IMR-90 (cell line): ENCODE measurements around the gene DCAF6. TPM values are rescaled to one million over a fixed set of nuclear protein-coding genes. Genes with fewer than 3 reads are reported as not detected.

Experiments
- ATAC-seq: fragments of 200-7000 bp; cut with Tn5 transposase; 2 replicates; pipeline ENCODE4 v1.9.1; 2020; ENCODE audit warnings: low read depth, mild to moderate bottlenecking, moderate library complexity
- BruUV-seq: library from RNA; stranded (reverse); fragments of 400-500 nt; replicated peaks from 2 replicates; lab custom pipeline; 2021; lab: Mats Ljungman, UMichigan
- CTCF ChIA-PET: fragments of 300-600 bp; formaldehyde crosslinking; extraction: SDS; loops from one replicate; lab custom pipeline; 2021; ENCODE audit warnings: antibody characterized with exemption; lab: Yijun Ruan, JAX
- POLR2A ChIA-PET: fragments of 300-600 bp; sonication (Branson Sonifier 250); formaldehyde crosslinking; loops from one replicate; lab custom pipeline; 2022; ENCODE audit warnings: antibody characterized with exemption; ENCODE audit not compliant: unreplicated experiment; lab: Charles Lee
- DNase-seq: peaks from one replicate; pipeline ENCODE4 v3.0.0; 2013
- H2AFZ ChIP-seq: replicated peaks from 2 replicates; pipeline ENCODE3; 2013; ENCODE audit warnings: low read length, mild to moderate bottlenecking; ENCODE audit not compliant: poor library complexity
- H2AK5ac ChIP-seq: 2 replicates; pipeline ENCODE4 v1.6.1; 2013; ENCODE audit warnings: low read depth, low read length, inconsistent platforms
- H2AK9ac ChIP-seq: replicated peaks from 2 replicates; pipeline ENCODE3; 2013; ENCODE audit warnings: mild to moderate bottlenecking, low read depth, low read length, moderate library complexity; ENCODE audit not compliant: poor library complexity
- H2BK120ac ChIP-seq: 2 replicates; pipeline ENCODE4 v1.6.1; 2013; ENCODE audit warnings: low read depth, low read length, inconsistent platforms
- H2BK15ac ChIP-seq: 3 replicates; pipeline ENCODE4 v1.6.1; 2013; ENCODE audit warnings: low read depth, low read length, inconsistent platforms
- H2BK20ac ChIP-seq: 2 replicates; pipeline ENCODE4 v1.6.1; 2013; ENCODE audit warnings: low read depth, mild to moderate bottlenecking, inconsistent platforms, low read length, moderate library complexity
- H2BK5ac ChIP-seq: 2 replicates; pipeline ENCODE4 v1.6.1; 2013; ENCODE audit warnings: mild to moderate bottlenecking, low read depth, low read length, inconsistent platforms; ENCODE audit not compliant: poor library complexity, severe bottlenecking
- H3K14ac ChIP-seq: replicated peaks from 2 replicates; pipeline ENCODE4 v1.6.1; 2013; ENCODE audit warnings: low read depth, low read length, inconsistent platforms
- H3K18ac ChIP-seq: 2 replicates; pipeline ENCODE4 v1.6.1; 2013; ENCODE audit warnings: low read depth, low read length, control low read depth
- H3K23ac ChIP-seq: 2 replicates; pipeline ENCODE4 v1.6.1; 2013; ENCODE audit warnings: low read depth, low read length, inconsistent platforms
- H3K27ac ChIP-seq: 2 replicates; pipeline ENCODE4 v1.5.1; 2013; ENCODE audit warnings: mild to moderate bottlenecking, control low read depth, low read length; ENCODE audit not compliant: insufficient read depth
- H3K27me3 ChIP-seq: 2 replicates; pipeline ENCODE4 v1.6.1; 2013; ENCODE audit warnings: low read length; ENCODE audit not compliant: control insufficient read depth, insufficient read depth
- H3K36me3 ChIP-seq: 2 replicates; pipeline ENCODE4 v1.6.1; 2013; ENCODE audit warnings: low read length, mixed read lengths; ENCODE audit not compliant: control insufficient read depth, insufficient read depth
- H3K4ac ChIP-seq: 2 replicates; pipeline ENCODE4 v1.6.1; 2013; ENCODE audit warnings: low read depth, low read length, inconsistent platforms
- H3K4me1 ChIP-seq: 2 replicates; pipeline ENCODE4 v1.6.1; 2013; ENCODE audit warnings: low read length, mixed read lengths; ENCODE audit not compliant: control insufficient read depth, insufficient read depth
- H3K4me2 ChIP-seq: 2 replicates; pipeline ENCODE4 v1.6.1; 2013; ENCODE audit warnings: low read depth, mild to moderate bottlenecking, control low read depth, low read length, moderate library complexity
- H3K4me3 ChIP-seq: 2 replicates; pipeline ENCODE4 v1.5.1; 2013; ENCODE audit warnings: low read depth, mild to moderate bottlenecking, control low read depth, low read length, moderate library complexity; ENCODE audit not compliant: insufficient read depth
- H3K56ac ChIP-seq: 2 replicates; pipeline ENCODE4 v1.6.1; 2013; ENCODE audit warnings: low read length, inconsistent platforms; ENCODE audit not compliant: insufficient read depth; ENCODE audit errors: extremely low read depth
- H3K79me1 ChIP-seq, 2 experiments: 2 replicates each; pipeline ENCODE4 v1.6.1; 2013; ENCODE audit warnings: low read length in 2 of 2, inconsistent platforms in 1 of 2, low read depth in 1 of 2
- H3K9ac ChIP-seq: 2 replicates; pipeline ENCODE4 v1.6.1; 2013; ENCODE audit warnings: low read depth, low read length, control low read depth
- H3K9me1 ChIP-seq: 2 replicates; pipeline ENCODE4 v1.6.1; 2013; ENCODE audit warnings: low read length, inconsistent platforms; ENCODE audit not compliant: insufficient read depth
- H3K9me3 ChIP-seq: 2 replicates; pipeline ENCODE4 v1.6.1; 2013; ENCODE audit warnings: low read length; ENCODE audit not compliant: control insufficient read depth, insufficient read depth
- H4K20me1 ChIP-seq: 2 replicates; pipeline ENCODE4 v1.6.1; 2013; ENCODE audit warnings: low read length, inconsistent platforms; ENCODE audit not compliant: insufficient read depth
- H4K5ac ChIP-seq: 2 replicates; pipeline ENCODE4 v1.6.1; 2013; ENCODE audit warnings: mild to moderate bottlenecking, low read depth, low read length, control low read depth
- H4K8ac ChIP-seq, 2 experiments: 2 replicates each; pipeline ENCODE4 v1.6.1; 2013; ENCODE audit warnings: low read depth in 2 of 2, low read length in 2 of 2, control low read depth in 1 of 2, inconsistent platforms in 1 of 2
- H4K91ac ChIP-seq: 2 replicates; pipeline ENCODE4 v1.6.1; 2013; ENCODE audit warnings: low read depth, low read length, inconsistent platforms; ENCODE audit not compliant: insufficient read depth
- BHLHE40 ChIP-seq: fragments of 150-350 bp; IDR thresholded peaks from 2 replicates; pipeline ENCODE4 v1.6.1; 2016; ENCODE audit warnings: mild to moderate bottlenecking, low read depth, low read length
- CEBPB ChIP-seq: IDR thresholded peaks from 2 replicates; pipeline ENCODE4 v1.6.1; 2012; ENCODE audit warnings: low read depth, low read length, improper control_type of control experiment
- CHD1 ChIP-seq: IDR thresholded peaks from 2 replicates; pipeline ENCODE4 v1.6.1; 2012; ENCODE audit warnings: low read depth, low read length, improper control_type of control experiment
- CTCF ChIP-seq: conservative IDR thresholded peaks from 2 replicates; pipeline ENCODE4 v1.5.1; 2012; ENCODE audit warnings: mild to moderate bottlenecking, low read depth, low read length, improper control_type of control experiment
- FOS ChIP-seq: fragments of 150-350 bp; IDR thresholded peaks from 2 replicates; pipeline ENCODE4 v1.6.1; 2016; ENCODE audit warnings: low read depth, low read length
- MAFK ChIP-seq: IDR thresholded peaks from 2 replicates; pipeline ENCODE4 v1.6.1; 2012; ENCODE audit warnings: low read depth, low read length, improper control_type of control experiment
- MXI1 ChIP-seq: IDR thresholded peaks from 2 replicates; pipeline ENCODE4 v1.6.1; 2012; ENCODE audit warnings: low read depth, mild to moderate bottlenecking, low read length, moderate library complexity, borderline replicate concordance
- RAD21 ChIP-seq: IDR thresholded peaks from 2 replicates; pipeline ENCODE4 v1.6.1; 2012; ENCODE audit warnings: low read length, improper control_type of control experiment
- SMC3 ChIP-seq: fragments of 150-350 bp; IDR thresholded peaks from 2 replicates; pipeline ENCODE4 v1.6.1; 2016; ENCODE audit warnings: low read depth, mild to moderate bottlenecking, antibody characterized with exemption, low read length, moderate library complexity
- USF2 ChIP-seq: fragments of 150-350 bp; IDR thresholded peaks from 2 replicates; pipeline ENCODE4 v1.6.1; 2017; ENCODE audit warnings: mild to moderate bottlenecking, antibody characterized with exemption, low read length, low read depth
- WGBS, 2 experiments: methylation state at CpG; one replicate each; pipeline versions ENCODE4 v1.1.5 to v1.1.7; 2013; ENCODE audit warnings: missing lambda C conversion rate in 2 of 2; ENCODE audit not compliant: insufficient read length in 1 of 2; ENCODE audit errors: extremely low coverage in 2 of 2; 5-methylcytosine and 5-hydroxymethylcytosine counted together
- dilution Hi-C: fragments of 300-500 bp; cut with HindIII; formaldehyde crosslinking; loops from one replicate; pipeline ENCODE4 v1.14.3; 2018; ENCODE audit warnings: low sequenced_read_pairs; ENCODE audit not compliant: unreplicated experiment
- in situ Hi-C: fragments of 300-500 bp; cut with MboI; formaldehyde crosslinking; loops from 3 replicates; pipeline ENCODE4 v1.14.3; 2019; ENCODE audit warnings: low sequenced_read_pairs, inconsistent platforms, mixed read lengths
- intact Hi-C: fragments of 100-400 bp; cut with micrococcal nuclease; formaldehyde crosslinking; loops from 2 replicates; pipeline ENCODE4 v1.10.0; 2022
- polyA plus RNA-seq, 3 experiments: library from polyadenylated mRNA; depleted of rRNA; stranded (reverse); fragments of >200 nt; gene quantifications; 2 replicates each; pipeline ENCODE4 v1.2.3, GENCODE V29; 2012; ENCODE audit warnings: low replicate concordance in 1 of 3
- total RNA-seq: library from RNA; depleted of rRNA; stranded (reverse); fragments of >200 nt; gene quantifications from 2 replicates; pipeline ENCODE4 v1.2.3, GENCODE V29; 2012

The DCAF6 gene
- total and polyA plus RNA-seq, 2 of the 4 experiments (the other 2 are of a cell fraction): 60.4 to 88.7 TPM

- no peak overlapping the region for H2AK9ac ChIP-seq
- no peak overlapping the region for H2BK120ac ChIP-seq
- no peaks in the 10 kb centered on the region for H3K27me3 ChIP-seq
- H2BK15ac ChIP-seq: no peak overlapping the region
- BruUV-seq: no TSS peak
- H3K9me1 ChIP-seq: no peaks in the 10 kb centered on the region
- intact Hi-C loops: no loop called here
- no peak overlapping the region for H2AFZ ChIP-seq
- no peak overlapping the region for H3K56ac ChIP-seq
- H4K91ac ChIP-seq: no peak overlapping the region
- H2BK5ac ChIP-seq: peak overlapping the region; percentile 54
- H3K14ac ChIP-seq: no peak overlapping the region
- H4K5ac ChIP-seq: no peak overlapping the region
- no peak overlapping the region for H3K9ac ChIP-seq
- no peaks in the 10 kb centered on the region for H4K20me1 ChIP-seq
- H3K4me1 ChIP-seq: peaks cover 2% of the 10 kb centered on the region
- H3K9me3 ChIP-seq: no peaks in the 10 kb centered on the region
- no peak overlapping the region for H3K27ac ChIP-seq
- POLR2A ChIA-PET: no interaction called here
- in situ Hi-C loops: no loop called here
- no peak overlapping the region for H2AK5ac ChIP-seq
- no peaks in the 10 kb centered on the region for H3K36me3 ChIP-seq
- no peak overlapping the region for H2BK20ac ChIP-seq
- CTCF ChIA-PET: no interaction called here
- no peak overlapping the region for H3K23ac ChIP-seq
- H3K4me2 ChIP-seq: no peak overlapping the region
- TF ChIP-seq CHD1 (no peak), RAD21 (no peak), BHLHE40 (no peak), USF2 (no peak), CTCF (no peak), CEBPB (no peak), FOS (no peak), MAFK (no peak), SMC3 (no peak), MXI1 (no peak)
- no peak overlapping the region for H3K4ac ChIP-seq
- dilution Hi-C loops: no loop called here
- H3K4me3 ChIP-seq: no peak overlapping the region
- no CpG with 5 or more reads among the region's 1 CpG for WGBS, 2 experiments
- DNase-seq: no peak
- no peak overlapping the region for H3K18ac ChIP-seq
- H3K79me1 ChIP-seq: peaks cover 8 to 25% of the 10 kb centered on the region in 2 experiments
- H4K8ac ChIP-seq: no peak overlapping the region
- no peak for ATAC-seq
Observed at GRCh38 chr1:167922611-167923074, 13.8 kb upstream of the DCAF6 start.
